ENCODE data around the gene ITCH. TPM values are rescaled to one million over a fixed set of nuclear protein-coding genes. Genes with fewer than 3 reads are reported as not detected.

Gene ITCH
- total and polyA plus RNA-seq, 9 donors = 14.0 to 65.8 (median 50.8) TPM

MicroRNAs within 50 kb of the gene (microRNA counts, 767-probe panel; counts per million panel counts)
- 530 counts per million, percentile 78 among the panel's probes with 10 or more counts for microRNA hsa-miR-644a

Small RNA genes within 50 kb of the gene (microRNA-seq; reads per million reads assigned to microRNA genes)
- gene MIR644A = 0 reads per million in 3 donors

Small RNA genes within 50 kb of the gene (small RNA-seq; reads per million reads assigned to genes)
- gene AL356299.1 (not detected), gene MIR644A (not detected), gene RF00019 (not detected)

Other genes with a start within 250 kb of the ITCH start
- 10 to 100 TPM in 6 of 7 donors, 1 to 10 TPM in 1; 7.3 to 37.6 (median 22.5) TPM for gene ASIP, start 121.8 kb upstream of the ITCH start, total RNA-seq
- gene ASIP, start 121.8 kb upstream of the ITCH start, polyA plus RNA-seq = 10 to 100 TPM in 1 of 2 donors, under 1 TPM in 1; 0.37 to 57.1 TPM
- gene AHCY, start 59.9 kb upstream of the ITCH start, total RNA-seq = 100 to 1,000 TPM; 109 to 190 (median 139) TPM
- gene AHCY, start 59.9 kb upstream of the ITCH start, polyA plus RNA-seq = 100 to 1,000 TPM in 1 of 2 donors, 10 to 100 TPM in 1; 97.7 to 141 TPM
- gene DYNLRB1, start 153.1 kb downstream of the ITCH start, total RNA-seq = 100 to 1,000 TPM in 6 of 7 donors, 10 to 100 TPM in 1; 79.9 to 128 (median 121) TPM
- gene DYNLRB1, start 153.1 kb downstream of the ITCH start, polyA plus RNA-seq = 100 to 1,000 TPM; 151 to 319 TPM
- gene MAP1LC3A, start 195.4 kb downstream of the ITCH start, total RNA-seq = 10 to 100 TPM; 27.2 to 66.1 (median 36.0) TPM
- 10 to 100 TPM in 1 of 2 donors, 1 to 10 TPM in 1; 3.4 to 57.2 TPM for gene MAP1LC3A, start 195.4 kb downstream of the ITCH start, polyA plus RNA-seq

Data from ovary (tissue), 9 donors.